Right renal cortex interstitium (tissue), 3 donors: Measurements from ENCODE around the gene FHIT. TPM values are rescaled to one million over a fixed set of nuclear protein-coding genes. Genes with fewer than 3 reads are reported as not detected.

Experiments
- DNase-seq, 3 donors: peaks; one replicate each; pipeline ENCODE4 v3.0.0-alpha.2; 2013; ENCODE audit warnings: low read depth in 3 of 3, low spot score in 2 of 3
- polyA plus RNA-seq, 3 donors: library from polyadenylated mRNA; unstranded; fragments of 120-200 nt; gene quantifications; one replicate each; pipeline ENCODE4 v1.2.1, GENCODE V29; 2013; ENCODE audit not compliant: insufficient read length in 3 of 3

The FHIT gene
- polyA plus RNA-seq, 3 donors = 24.9 to 26.4 (median 25.9) TPM

GRCh38 chr3:60440869-60441268 is 810.4 kb downstream of the FHIT start:
- no peak for DNase-seq

- DNase-seq = no peak
Observed at GRCh38 chr3:60435941-60436650, 815.2 kb downstream of the FHIT start.

GRCh38 chr3:60434950-60435349 is 816.3 kb downstream of the FHIT start:
- DNase-seq = no peak

DNA sequence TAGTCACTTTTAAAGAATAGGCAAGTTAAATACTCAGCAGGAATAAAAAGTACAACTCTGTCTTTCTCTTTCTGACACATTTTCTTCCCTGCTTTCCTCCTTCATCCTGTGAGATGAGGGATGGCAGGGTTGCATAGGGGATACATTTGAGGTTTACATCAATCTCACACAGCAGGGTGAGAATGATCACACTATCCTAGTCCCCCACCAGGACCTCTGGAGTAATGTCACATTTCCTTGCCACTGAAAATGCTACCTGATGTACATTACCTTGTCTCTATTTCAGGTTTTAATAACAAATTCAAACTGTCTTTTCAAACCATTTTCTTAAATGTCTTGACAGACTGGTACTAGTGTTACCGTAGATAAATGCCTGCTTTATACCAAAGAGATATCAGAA is 816.9 kb downstream of the FHIT start:
- DNase-seq = no peak

DNA sequence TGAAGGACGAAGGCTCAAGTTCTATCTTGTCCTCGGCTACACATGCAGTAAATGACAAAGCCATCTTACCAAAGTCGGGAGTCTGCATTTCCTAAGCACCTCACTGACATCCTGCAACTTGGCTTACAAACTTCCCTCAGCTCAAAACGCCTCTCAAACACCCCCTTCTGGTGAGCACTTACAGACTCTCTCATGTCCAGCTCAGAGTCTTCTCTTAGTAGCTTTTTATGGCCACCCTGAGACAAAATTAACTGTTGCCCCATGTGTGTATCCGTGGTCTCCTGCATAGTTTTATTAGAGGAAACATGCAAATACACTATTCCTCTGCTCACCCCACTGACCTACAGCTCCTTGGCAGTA is 819.7 kb downstream of the FHIT start:
- no peak for DNase-seq

DNA sequence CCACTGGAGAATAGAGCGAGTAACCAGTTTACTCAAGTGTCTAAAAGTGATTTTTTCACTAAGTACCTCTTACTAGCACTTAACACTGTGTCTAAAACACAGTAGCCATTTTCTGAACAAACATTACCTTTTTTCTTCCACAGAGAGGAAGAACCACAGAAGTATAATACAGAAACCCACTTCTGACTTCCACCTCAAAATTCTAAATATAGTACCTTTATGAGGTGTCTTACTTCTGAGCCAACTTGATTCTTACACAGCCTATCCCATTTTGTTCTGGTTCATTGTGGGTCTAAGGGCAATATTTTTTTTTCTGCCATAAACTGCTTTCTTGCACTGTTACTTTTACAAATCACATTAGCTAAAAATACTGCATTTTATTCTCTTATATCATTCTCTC is 821.0 kb downstream of the FHIT start:
- DNase-seq = no peak

DNA sequence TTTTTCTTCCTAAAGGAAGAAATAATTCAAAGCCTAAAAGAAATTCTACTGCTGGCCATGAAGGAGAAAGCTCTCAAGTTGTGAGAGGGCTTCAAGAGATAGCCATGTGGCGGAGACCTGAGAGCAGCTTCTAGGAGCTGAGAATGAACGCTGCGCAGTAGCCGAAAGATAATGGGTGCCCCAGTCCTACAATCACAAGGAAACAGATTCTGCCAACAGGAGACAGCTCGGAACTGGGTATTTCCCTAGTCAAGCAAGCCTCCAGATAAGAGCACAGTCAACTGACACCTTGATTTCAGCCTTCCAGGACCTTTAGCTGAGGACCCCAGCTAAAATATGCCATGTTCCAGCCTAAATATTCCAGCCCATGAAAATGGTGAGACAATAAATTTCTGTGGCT is 824.1 kb downstream of the FHIT start:
- no peak for DNase-seq

GRCh38 chr3:60424942-60425341 is 826.3 kb downstream of the FHIT start:
- DNase-seq = no peak

DNA sequence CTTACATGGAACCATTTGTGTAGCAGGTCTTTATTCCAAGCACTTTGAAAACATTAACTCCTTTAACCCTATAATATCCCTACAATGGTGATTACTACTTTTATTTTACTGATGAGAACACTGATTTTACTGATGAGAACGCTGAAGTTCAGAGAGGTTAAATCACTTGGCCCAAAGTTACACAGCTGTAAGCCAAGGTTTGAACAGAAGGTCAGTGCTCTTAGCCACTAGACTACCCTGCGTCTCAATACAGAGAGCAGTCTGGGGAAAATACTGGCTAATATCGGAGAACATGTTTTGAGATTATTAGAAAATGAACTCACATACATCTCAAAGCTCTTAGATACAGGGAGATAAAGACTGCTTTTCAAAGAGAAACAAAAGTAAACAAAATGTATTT is 827.2 kb downstream of the FHIT start:
- no peak for DNase-seq

GRCh38 chr3:60423556-60423955 is 827.7 kb downstream of the FHIT start:
- DNase-seq = no peak

DNA sequence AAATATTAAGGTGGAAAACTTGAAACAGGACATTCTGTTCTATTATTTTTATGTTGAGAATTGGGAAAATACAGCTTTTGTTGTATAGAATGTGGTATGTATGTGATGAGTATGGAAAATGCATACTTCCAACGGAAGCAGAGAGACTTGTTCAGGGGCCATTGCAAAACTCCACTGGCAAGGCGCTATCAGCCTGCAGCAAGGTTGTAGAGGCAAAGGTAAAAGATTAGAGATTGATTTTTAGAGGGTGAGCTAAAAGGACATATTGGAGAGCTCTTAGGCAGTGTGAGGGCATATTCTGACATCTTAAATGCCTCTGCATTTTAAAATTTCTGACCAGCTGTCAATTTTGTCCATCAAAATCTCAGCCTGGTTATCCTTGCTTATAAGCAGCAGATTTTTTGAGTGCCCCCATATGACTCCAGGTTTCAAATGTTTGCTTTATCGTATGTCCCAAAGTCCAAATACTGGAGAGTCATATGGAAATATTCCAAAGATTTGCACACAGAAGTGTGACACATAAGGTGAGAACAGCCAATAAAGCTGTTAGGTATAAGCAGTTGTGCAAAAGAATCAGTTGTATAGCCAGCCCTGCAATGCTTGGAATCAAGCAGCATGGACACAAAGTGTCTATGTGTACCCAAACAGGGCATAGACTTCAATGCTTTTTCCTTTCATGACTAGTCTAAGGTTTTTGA is 829.4 kb downstream of the FHIT start:
- no peak for DNase-seq

DNA sequence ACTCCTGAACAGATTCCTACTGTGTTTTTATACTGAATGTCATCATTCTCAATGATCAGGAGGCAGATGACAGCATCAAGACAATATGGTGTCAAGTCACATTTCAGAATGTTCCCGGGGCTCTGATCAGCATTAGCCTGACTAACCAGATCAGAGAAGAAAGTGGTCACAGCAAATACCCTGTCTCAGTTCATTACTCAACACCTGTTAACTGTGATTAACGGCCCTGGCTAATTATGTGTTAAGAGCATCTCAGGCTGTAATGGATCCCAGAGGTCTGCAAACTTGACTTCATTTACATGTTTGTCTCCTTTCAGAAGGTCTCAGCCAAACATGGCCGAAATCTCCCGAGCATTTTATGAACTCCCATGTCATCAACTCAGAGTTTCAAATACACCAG is 833.7 kb downstream of the FHIT start:
- peak; percentile 25 to 40 (median 39) for DNase-seq

DNA sequence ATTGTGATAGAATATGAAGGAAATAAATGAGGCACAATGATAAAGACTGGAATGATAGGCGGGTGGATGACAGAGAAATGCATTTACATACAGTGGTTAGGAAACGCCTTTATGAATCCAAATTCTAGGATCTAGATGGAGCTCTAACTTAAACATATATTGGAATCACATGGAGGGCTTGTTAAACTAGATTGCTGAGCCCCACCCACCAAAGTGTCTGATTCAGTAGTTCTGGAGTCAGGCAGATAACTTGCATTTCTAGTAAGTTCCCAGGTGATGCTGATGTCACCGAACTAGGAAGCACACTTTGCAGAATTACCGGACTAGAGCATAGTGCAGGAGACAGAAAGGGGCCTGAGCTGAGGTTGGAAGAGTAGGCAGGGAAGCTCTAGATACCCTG is 837.2 kb downstream of the FHIT start:
- DNase-seq = no peak

DNA sequence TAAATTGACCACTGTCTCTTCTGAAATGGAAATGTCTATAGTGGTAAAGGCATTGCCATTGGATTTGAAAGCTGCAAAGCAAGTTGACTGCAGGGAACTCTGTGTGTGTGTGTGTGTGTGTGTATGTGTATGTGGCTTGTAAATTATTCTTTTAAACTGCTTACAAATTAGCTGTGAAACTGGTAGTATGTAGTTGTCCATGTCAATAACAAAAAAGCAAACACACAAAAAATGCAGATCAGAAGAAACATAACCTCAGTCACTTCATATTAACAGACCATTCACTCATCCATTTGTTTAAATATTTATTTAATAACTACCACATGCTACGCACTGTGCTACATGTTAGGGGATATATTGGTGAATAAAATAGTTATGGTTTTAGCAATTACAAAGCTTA is 837.7 kb downstream of the FHIT start:
- no peak for DNase-seq

DNA sequence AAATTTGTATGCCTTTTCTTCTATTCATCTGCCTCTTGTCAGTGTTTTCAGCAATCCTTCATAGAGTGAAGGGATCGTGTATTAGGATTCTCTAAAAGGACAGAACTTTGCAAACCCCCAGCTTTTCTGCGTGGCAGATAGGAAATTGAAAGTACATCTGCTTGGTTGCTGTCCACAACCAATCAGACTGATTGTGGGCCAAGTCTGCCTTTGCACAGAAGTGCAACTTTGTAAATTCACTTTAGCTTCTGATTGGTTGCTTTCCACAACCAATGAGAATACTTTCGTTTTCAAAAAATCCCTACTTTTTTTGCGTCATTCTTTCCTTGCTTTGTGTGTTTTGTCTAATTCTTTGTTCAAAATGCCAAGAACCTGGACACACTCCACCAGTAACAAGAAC is 847.4 kb downstream of the FHIT start:
- DNase-seq = no peak

GRCh38 chr3:60402931-60403330 is 848.3 kb downstream of the FHIT start:
- no peak for DNase-seq

DNA sequence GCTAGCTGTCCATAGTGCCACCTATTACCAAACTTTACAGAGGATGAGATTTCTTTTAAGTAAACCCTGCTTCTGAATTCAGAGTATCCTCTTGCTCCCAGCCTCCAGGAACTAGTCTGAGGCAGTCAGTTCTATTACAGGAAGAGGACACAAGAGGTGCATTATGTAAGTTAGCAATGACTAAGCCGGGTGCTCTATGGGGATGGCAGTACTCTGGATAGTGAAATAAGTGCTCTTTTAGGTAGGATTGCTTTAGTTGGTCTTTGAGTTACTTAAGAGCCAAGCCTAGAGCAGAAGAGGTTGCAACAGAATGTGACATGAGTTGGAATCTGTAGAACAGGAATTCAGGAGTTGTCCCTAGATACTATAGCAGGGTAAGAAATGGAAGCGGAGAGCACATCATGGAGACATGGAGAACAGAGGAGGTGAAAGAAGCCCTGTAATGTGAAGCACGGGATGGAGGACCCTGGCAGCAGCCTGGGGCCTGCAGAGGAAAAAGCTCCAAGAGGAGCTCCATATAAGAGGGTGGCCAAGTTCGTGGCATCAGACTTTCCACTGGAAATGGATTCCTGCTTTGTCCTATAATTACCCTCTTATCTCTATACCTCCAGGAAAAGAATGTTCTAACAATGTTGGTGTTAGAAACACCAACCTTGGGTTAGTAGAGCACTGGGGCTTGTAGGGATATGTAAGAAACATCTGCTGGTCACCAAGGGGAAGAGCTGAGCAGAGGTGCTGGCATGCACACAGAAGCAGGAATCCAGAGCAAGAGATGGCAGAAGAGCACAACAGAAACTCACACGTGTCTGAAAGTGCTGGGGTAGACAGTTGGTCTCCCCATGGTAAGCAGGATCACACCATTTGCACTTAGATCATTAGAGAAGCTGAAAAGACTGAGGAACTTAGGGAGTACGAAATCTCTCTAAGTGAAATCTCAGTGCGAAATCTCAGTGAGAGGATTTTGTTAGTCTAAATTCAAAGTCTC is 851.1 kb downstream of the FHIT start:
- no peak for DNase-seq

DNA sequence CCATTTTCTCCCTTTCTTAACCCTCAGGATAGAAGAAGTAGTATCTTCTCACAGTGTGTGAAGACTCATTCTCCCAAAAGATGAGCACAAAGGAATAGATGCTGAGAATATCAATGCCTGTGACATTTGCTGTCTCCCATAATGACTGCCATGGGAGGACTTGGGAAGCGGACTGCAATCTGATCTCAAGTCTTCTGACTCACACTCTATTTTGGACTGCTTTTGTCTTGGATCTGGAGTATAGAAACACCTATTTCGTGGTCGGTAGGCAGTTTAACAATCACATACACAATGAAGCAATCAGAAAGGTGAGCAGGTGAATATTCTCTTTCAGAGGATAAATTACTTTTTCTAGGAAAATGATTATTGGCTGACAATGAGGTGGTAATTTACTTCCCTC is 852.0 kb downstream of the FHIT start:
- DNase-seq = no peak

GRCh38 chr3:60395173-60395762 is 856.0 kb downstream of the FHIT start:
- DNase-seq = no peak

- DNase-seq = no peak
Observed at GRCh38 chr3:60393946-60394345, 857.3 kb downstream of the FHIT start.

DNA sequence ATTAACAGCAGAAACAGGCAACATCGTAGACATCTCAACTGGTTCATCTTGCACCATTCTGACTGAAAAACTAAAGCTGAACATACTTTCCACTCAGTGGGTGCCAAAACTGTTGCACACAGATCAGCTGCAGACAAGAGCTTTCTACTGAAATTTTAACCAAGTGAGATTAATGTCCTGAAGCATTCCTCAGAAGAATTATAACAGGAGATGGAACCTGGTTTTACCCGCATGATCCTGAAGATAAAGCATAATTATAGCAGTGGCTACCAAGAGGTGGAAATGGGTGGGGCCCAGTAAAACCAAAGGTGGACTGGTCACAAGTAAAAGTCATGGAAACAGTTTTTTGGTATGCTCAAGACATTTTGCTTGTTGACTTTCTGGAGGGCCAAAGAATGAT is 858.8 kb downstream of the FHIT start:
- DNase-seq = no peak
